ENCODE data around the gene PTPRK.

The PTPRK gene

DNA sequence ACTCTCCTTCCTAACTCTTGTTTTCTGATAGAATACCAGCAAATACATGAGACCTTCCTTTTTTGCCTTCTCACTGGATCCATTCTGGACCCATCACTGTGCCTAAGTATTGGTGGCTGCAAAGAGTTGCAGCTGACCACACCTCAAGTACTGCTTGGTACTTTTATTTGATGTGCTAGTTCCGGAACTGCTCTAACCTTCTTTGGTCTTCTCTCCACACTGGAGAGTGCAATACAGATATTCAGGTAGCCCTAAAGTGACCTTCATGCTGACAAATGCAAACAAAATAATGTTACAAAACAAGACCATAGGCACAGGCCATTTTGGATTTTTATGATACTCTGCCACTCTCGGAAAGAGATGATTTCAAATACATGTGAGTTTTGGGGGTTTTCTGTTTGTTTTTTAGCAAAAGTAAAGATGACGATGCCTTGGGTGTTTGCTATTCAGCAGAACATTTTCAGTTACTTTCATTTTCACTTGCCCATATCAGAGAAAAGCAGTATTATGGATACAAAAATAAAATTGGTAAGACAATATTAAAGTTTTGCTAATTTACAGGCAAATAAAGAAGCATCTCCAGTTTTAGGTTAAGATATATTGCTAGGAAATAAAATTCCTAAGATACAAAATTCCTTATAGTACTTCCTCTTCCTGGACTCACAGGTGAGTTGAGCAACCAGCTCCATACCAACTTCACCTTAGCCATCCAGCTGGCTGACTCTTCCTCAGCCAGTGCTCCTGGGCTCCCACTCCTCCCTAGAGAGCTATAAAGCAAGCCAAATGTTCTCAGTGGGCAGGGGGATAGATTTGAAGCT lies 42.0 kb downstream of the PTPRK start:
- TF ChIP-seq ZFX (IDR thresholded peaks at IDR 0.05) (no peak), CTCF (conservative IDR thresholded peaks at IDR 0.05) (no peak)
- H3K27ac ChIP-seq: no peak overlapping the region

DNA sequence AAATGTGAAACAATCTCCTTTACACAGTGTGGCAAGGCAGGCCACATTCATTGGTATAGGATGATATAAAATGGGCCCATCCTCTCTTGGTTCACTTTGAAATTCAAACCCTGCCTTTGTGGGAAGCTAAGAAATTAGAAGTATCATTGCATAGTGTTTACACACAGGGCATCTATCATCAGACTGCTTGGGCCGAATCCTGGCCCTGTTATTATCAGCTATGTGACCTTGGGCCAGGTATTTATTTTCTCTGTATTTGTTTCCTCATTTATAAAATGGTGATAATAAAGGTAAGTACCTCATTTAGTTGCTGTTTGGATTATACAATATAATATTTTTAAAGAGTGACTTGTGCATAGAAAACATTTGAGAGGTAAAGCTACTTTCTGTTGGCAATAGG lies 45.5 kb downstream of the PTPRK start:
- H3K27ac ChIP-seq: no peak overlapping the region
- no peak for TF ChIP-seq CTCF (conservative IDR thresholded peaks at IDR 0.05)
- TF ChIP-seq ZFX (IDR thresholded peaks at IDR 0.05): no peak

DNA sequence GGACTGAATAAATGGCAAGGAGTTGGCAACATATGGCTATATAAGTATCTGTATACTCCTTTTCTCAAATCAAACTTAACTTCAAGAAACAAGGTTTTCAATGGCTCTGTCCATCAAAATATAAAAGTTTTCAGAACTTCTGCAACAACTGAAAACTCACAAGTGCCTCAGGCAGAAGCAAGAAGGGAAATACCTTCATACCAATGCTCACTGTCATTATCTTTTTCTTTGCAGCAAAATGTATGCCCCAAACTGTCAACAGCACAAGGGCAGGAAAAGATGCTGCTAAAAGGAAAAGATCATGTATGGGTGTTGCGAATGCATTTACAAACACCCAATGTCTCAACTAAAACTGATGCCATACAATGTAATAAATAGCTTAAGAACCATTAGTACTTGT lies 45.9 kb downstream of the PTPRK start:
- no peak overlapping the region for H3K27ac ChIP-seq
- TF ChIP-seq CTCF (conservative IDR thresholded peaks at IDR 0.05) (no peak), ZFX (IDR thresholded peaks at IDR 0.05) (no peak)

DNA sequence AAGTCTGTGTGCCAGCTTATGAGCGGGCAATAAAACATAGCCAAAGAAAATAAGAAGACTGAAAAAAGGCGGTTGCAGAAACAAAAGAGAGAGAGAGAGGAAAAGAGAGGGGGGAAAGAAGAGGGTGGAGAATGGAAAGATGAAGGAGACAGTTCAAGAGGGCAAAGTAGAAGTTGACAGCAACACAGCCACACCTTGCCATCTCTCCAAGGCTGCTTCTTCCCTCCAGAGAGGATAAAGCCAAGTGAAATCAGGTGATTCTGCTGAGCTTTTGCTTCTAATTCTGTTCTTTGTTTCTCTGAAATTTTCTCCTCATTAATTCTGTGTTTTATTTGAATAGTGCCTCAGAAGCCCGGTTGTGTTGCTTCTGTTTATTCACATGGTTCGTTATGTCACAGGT lies 48.5 kb downstream of the PTPRK start:
- TF ChIP-seq ZFX (IDR thresholded peaks at IDR 0.05): no peak
- TF ChIP-seq CTCF (conservative IDR thresholded peaks at IDR 0.05): no peak
- H3K27ac ChIP-seq: no peak overlapping the region

GRCh38 chr6:128465368-128466343 lies 54.7 kb downstream of the PTPRK start:
- H3K27ac ChIP-seq: no peak overlapping the region
- TF ChIP-seq ZFX (IDR thresholded peaks at IDR 0.05): no peak

DNA sequence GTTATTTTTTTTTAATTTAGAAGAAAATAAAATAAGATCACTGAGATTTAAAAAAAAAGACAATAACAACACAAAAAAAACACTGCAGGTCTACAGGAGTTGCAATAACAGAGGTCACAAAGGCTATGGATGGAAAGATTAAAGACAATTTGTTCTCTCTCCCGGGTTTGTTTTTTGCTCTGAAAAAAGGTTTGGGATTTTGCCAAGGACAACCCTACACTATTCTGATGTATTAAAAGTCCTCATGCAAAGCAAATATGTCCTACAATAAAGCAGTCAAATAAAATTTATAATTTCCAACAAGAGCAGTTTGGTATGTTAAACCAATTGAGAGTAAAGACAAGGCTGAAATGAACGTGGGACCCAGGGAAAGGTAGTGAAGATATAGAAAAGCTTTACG lies 55.6 kb downstream of the PTPRK start:
- TF ChIP-seq CTCF (conservative IDR thresholded peaks at IDR 0.05) (no peak), ZFX (IDR thresholded peaks at IDR 0.05) (no peak)
- no peak overlapping the region for H3K27ac ChIP-seq

DNA sequence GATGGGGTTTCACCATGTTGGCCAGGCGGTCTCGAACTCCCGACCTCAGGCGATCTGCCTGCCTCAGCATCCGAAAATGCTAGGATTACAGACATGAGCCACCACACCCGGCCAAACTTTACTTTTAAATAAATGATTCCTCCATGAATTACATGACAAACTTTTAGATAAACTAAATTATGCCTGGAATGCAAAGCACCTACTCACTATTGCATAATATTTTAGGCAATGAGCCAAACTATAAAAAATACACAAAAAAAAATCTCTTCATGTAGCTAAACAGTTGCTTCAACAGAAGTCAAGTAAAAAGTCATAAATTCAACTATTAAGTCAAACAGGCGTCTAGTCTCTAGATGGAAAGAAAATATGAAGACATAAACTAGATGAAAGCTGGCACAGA lies 56.5 kb downstream of the PTPRK start:
- no peak overlapping the region for H3K27ac ChIP-seq
- no peak for TF ChIP-seq CTCF (conservative IDR thresholded peaks at IDR 0.05)
- no peak for TF ChIP-seq ZFX (IDR thresholded peaks at IDR 0.05)
